Measurements from ENCODE around the gene RAB3D. TPM values are rescaled to one million over a fixed set of nuclear protein-coding genes. Genes with fewer than 3 reads are reported as not detected.

RAB3D gene
- total RNA-seq, 1 donor from 2014 or later = 6.2 TPM

GRCh38 chr19:11306337-11306736 is 33.1 kb downstream of the RAB3D start:
- no peak for TF ChIP-seq CTCF (IDR thresholded peaks at IDR 0.05)
- Mint-ChIP-seq H3K27me3 (peaks cover 7% of the 10 kb centered on the region), H3K36me3 (ENCODE audit: low read depth) (no peaks in the 10 kb centered on the region)

GRCh38 chr19:11304936-11305335 is 34.5 kb downstream of the RAB3D start:
- H3K36me3 Mint-ChIP-seq (ENCODE audit: low read depth) = no peaks in the 10 kb centered on the region
- intact Hi-C loops (cut with micrococcal nuclease) = no loop called here
- no peak for TF ChIP-seq CTCF (IDR thresholded peaks at IDR 0.05)
- POLR2A ChIA-PET = no interaction called here
- H3K4me1 Mint-ChIP-seq = no peaks in the 10 kb centered on the region
- H3K27me3 Mint-ChIP-seq = peaks cover 9% of the 10 kb centered on the region
- CTCF ChIA-PET = interaction anchor here (1.4 kb wide), 1 partner anchor 11 kb away, joined by 3 read pairs; no protein-coding TSS in a partner anchor
- ATAC-seq (ENCODE audit: low read depth) (no peak), DNase-seq (no peak)
- H3K9me3 Mint-ChIP-seq = no peaks in the 10 kb centered on the region
- H3K27ac Mint-ChIP-seq = no peak overlapping the region
- H3K4me3 Mint-ChIP-seq = no peak overlapping the region

More at GRCh38 chr19:11306337-11306736, 33.1 kb downstream of the RAB3D start:
- Mint-ChIP-seq H3K9me3 (no peaks in the 10 kb centered on the region), H3K4me3 (no peak overlapping the region), H3K4me1 (no peaks in the 10 kb centered on the region), H3K27ac (no peak overlapping the region)
- intact Hi-C loops (cut with micrococcal nuclease) = no loop called here
- ChIA-PET POLR2A (no interaction called here), CTCF (no interaction called here)
- ATAC-seq (ENCODE audit: low read depth) = no peak
- no peak for DNase-seq

- Mint-ChIP-seq H3K4me1 (no peaks in the 10 kb centered on the region), H3K4me3 (no peak overlapping the region), H3K36me3 (ENCODE audit: low read depth) (no peaks in the 10 kb centered on the region), H3K9me3 (no peaks in the 10 kb centered on the region), H3K27me3 (peaks cover 5% of the 10 kb centered on the region), H3K27ac (no peak overlapping the region)
- DNase-seq (no peak), ATAC-seq (ENCODE audit: low read depth) (no peak)
- no peak for TF ChIP-seq CTCF (IDR thresholded peaks at IDR 0.05)
- ChIA-PET POLR2A (no interaction called here), CTCF (no interaction called here)
- intact Hi-C loops (cut with micrococcal nuclease) = no loop called here
Measured at GRCh38 chr19:11300811-11301120, 38.7 kb downstream of the RAB3D start.

GRCh38 chr19:11299946-11300810 is 39.3 kb downstream of the RAB3D start:
- Mint-ChIP-seq H3K36me3 (ENCODE audit: low read depth) (no peaks in the 10 kb centered on the region), H3K27ac (no peak overlapping the region), H3K4me1 (no peaks in the 10 kb centered on the region), H3K4me3 (no peak overlapping the region), H3K9me3 (no peaks in the 10 kb centered on the region), H3K27me3 (peaks cover 5% of the 10 kb centered on the region)
- ChIA-PET POLR2A (no interaction called here), CTCF (no interaction called here)
- TF ChIP-seq CTCF (IDR thresholded peaks at IDR 0.05) = no peak
- DNase-seq (no peak), ATAC-seq (ENCODE audit: low read depth) (no peak)
- intact Hi-C loops (cut with micrococcal nuclease) = loop anchor here (10.0 kb wide), 1 partner anchor 285 kb away; no protein-coding TSS in a partner anchor

- DNase-seq = no peak
- no peak for ATAC-seq (ENCODE audit: low read depth)
- Mint-ChIP-seq H3K4me3 (no peak overlapping the region), H3K36me3 (ENCODE audit: low read depth) (no peaks in the 10 kb centered on the region), H3K9me3 (no peaks in the 10 kb centered on the region), H3K27ac (no peak overlapping the region), H3K27me3 (peaks cover 8% of the 10 kb centered on the region), H3K4me1 (peaks cover 6% of the 10 kb centered on the region)
- no peak for TF ChIP-seq CTCF (IDR thresholded peaks at IDR 0.05)
- intact Hi-C loops (cut with micrococcal nuclease) = loop anchor here (10.0 kb wide), 1 partner anchor 289 kb away; no protein-coding TSS in a partner anchor
- CTCF ChIA-PET = interaction anchor here (1.2 to 2.6 kb wide), 4 partner anchors 110 to 186 kb away, joined by 3 to 9 read pairs (median 4); no protein-coding TSS in a partner anchor
- POLR2A ChIA-PET = no interaction called here
Measured at GRCh38 chr19:11296264-11296663, 43.2 kb downstream of the RAB3D start.
